Stimulated activated CD4-positive, alpha-beta T cell treated with anti-CD3 and anti-CD28 coated beads, Interleukin-12 subunit alpha, Interleukin-12 subunit beta, amount 100 ng/mL, for 48 hours (primary cell): ENCODE data around the gene ADRM1.

Experiments used
- DNase-seq, 3 donors: peaks; one replicate each; pipeline ENCODE4 v3.0.0-alpha.2; 2020; ENCODE audit warnings: low read depth in 2 of 3, low spot score in 1 of 3

ADRM1 gene

GRCh38 chr20:62354031-62354808, 51.4 kb downstream of the ADRM1 start:
- no peak for DNase-seq

DNA sequence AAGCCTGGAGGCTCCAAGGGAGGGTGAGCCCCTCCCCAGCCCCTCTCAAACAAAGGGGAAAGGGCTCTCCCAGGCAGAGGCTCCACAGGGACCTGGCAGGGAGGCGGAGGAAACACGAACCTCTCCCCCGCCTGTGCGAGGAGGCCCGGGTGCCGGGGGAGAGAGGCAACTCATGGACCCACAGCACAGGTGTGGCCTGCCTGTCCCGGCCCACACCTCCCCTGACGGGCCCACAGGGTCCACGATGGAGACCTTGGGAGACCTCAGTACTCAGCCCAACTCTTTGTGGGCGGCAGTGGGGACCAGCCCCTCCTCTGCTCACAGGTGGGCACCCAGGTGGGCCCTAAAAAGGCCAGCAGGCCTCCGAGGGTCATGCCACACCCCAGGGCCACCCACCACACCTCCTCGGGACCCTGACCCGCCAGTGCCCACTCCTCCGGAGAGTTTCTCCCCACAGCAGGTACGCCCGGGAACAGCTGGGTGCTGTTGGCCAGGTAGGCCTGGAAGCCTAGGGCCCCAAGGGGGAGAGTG, 52.1 kb downstream of the ADRM1 start:
- DNase-seq, result no peak

DNA sequence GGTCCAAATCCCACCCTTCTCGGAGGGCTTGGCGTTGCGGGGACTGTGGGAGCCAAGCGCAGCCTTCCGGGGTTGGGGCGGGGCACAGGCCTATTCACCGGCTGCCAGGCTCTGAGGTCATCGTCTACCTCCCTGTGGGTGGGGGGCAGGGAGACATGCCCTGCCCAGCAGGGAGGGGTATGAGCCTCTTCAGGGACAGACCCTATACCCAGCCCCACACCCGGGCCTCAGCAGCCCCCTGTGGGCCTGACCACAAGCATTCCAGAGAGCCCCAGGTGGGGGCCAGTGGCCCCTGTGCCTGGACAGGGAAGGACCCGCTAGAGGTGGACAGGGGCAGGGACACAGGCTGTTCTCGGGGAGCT, 52.7 kb downstream of the ADRM1 start:
- DNase-seq, result no peak

- no peak for DNase-seq
These were observed 53.2 kb downstream of the ADRM1 start for GRCh38 chr20:62355878-62356588.

DNA sequence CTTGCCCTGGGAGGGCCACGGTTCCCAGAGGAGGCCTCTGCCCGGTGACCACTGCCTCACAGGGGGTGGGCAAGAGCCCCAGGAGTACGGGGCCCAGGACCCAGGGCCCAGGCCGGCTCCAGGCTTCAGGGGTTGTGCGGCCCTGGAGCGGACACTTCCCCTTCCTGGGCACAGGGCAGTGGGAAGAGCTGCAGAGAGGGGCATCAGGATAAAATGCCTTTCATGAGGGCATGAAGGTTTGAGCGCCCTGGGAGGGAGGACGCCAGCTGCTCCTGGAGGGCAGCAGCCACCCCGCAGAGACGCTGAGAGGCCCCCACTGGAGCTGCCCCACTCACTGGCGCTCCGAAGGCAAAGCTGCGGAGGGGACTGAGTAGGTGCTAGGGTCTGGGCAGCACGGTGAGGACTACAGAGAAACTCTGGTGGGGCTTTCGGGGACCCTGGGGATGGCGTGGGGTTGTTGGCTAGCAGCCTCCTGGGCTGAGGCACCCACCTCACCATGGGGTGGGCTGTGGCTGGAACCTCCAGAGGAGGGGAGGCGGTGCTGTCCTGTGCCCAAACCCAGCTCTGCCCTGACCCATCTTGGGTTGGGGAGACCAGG, 53.9 kb downstream of the ADRM1 start:
- no peak for DNase-seq

DNA sequence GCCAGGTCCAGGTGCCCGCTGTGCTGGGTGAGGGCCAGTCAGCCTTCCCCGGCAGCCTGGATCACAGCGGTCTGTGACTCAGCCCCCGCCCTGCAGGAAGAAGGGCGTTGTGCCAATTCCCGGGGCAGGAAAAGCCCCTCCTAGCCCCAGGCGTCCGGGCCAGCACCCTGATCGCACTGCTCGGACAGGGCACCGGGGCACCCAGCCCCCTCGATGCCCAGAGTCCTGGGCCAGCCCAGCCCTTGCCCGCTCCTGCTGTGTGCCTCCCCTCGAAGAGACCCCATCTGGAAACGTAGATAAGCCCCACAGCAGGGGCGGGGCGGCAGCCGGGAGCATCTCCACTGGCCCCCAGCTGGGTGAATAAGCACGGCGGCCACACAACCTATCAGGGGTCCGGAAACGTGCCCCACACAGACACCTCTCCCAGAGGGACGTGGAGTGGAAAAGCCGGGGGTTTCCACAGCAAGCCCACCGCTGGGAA, 54.4 kb downstream of the ADRM1 start:
- no peak for DNase-seq

GRCh38 chr20:62357681-62358080, 54.9 kb downstream of the ADRM1 start:
- DNase-seq, result no peak
